ENCODE measurements around the gene CPM. TPM values are rescaled to one million over a fixed set of nuclear protein-coding genes. Genes with fewer than 3 reads are reported as not detected.
A peak's percentile ranks its signal among the peaks of the same experiment; 100 is the strongest.

Gene CPM
- total and polyA plus RNA-seq, 2 of the 4 experiments (the other 2 are of a cell fraction) = 2.0 to 8.8 TPM

DNA sequence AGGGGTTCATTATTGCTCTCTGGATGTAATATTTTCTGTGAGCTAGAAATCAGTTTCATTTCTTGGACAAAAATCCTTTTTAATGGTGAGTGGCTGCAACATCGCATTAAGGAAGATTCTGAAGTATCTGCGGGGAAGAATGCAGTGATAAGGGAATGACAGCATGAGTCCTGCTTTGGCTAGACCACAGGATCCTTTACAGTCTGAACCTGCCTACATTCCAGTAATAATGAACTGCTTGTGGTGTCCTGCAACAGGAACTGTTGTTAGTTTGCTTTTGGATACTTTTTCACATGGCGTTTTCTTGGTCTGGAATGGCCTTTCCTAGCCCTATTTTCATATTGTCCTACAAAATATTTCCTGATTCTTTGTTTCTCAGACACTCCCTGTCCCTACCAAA, 109.3 kb downstream of the CPM start:
- Histone ChIP-seq H2BK15ac (ENCODE audit: low read depth, low read length) (no peak overlapping the region), H3K4me2 (ENCODE audit: low read depth, low read length) (0 out of 2 replicates have a peak overlapping the region, but pooled peaks have one; percentile 32), H3K79me1 (ENCODE audit: low read depth in 1 of 2, low read length in 2 of 2) (peaks cover 32 to 33% of the 10 kb centered on the region in 2 experiments), H3K9me3 (ENCODE audit: control insufficient read depth, insufficient read depth, low read length) (no peaks in the 10 kb centered on the region), H2AFZ (replicated peaks; ENCODE audit: low read length, poor library complexity) (no peak overlapping the region), H3K27me3 (ENCODE audit: control insufficient read depth, insufficient read depth, low read length) (no peaks in the 10 kb centered on the region), H2AK9ac (replicated peaks; ENCODE audit: low read depth, low read length, poor library complexity) (no peak overlapping the region), H3K23ac (ENCODE audit: low read depth, low read length) (no peak overlapping the region; the same call in 1 of the 2 replicates), H4K8ac (ENCODE audit: low read depth in 2 of 2, low read length in 2 of 2) (no peak overlapping the region), H2BK20ac (ENCODE audit: low read depth, low read length) (no peak overlapping the region), H2BK120ac (ENCODE audit: low read depth, low read length) (no peak overlapping the region), H4K20me1 (ENCODE audit: insufficient read depth, low read length) (peaks cover 41% of the 10 kb centered on the region), H3K56ac (ENCODE audit: extremely low read depth, insufficient read depth, low read length) (no peak overlapping the region), H3K9ac (ENCODE audit: low read depth, low read length) (no peak overlapping the region), H3K27ac (ENCODE audit: insufficient read depth, low read length) (no peak overlapping the region), H3K4me3 (ENCODE audit: insufficient read depth, low read depth, low read length) (no peak overlapping the region), H2BK5ac (ENCODE audit: low read depth, low read length, poor library complexity, severe bottlenecking) (no peak overlapping the region), H4K5ac (ENCODE audit: low read depth, low read length) (peak overlapping the region; percentile 37; the same call in 1 of the 2 replicates), H3K18ac (ENCODE audit: low read depth, low read length) (no peak overlapping the region), H3K4me1 (ENCODE audit: control insufficient read depth, insufficient read depth, low read length) (peaks cover 6% of the 10 kb centered on the region; the same call in 1 of the 2 replicates), H3K4ac (ENCODE audit: low read depth, low read length) (no peak overlapping the region), H2AK5ac (ENCODE audit: low read depth, low read length) (no peak overlapping the region), H3K36me3 (ENCODE audit: control insufficient read depth, insufficient read depth, low read length) (peaks cover 50% of the 10 kb centered on the region), H3K14ac (replicated peaks; ENCODE audit: low read depth, low read length) (no peak overlapping the region), H3K9me1 (ENCODE audit: insufficient read depth, low read length) (peaks cover 4% of the 10 kb centered on the region), H4K91ac (ENCODE audit: insufficient read depth, low read depth, low read length) (no peak overlapping the region)
- 100% methylated on average over 2 of the region's 3 CpGs; no CpG with 5 or more reads in 1 of the 2 experiments for WGBS, 2 experiments (ENCODE audit: extremely low coverage in 2 of 2, insufficient read length in 1 of 2)
- peak; percentile 22; the same call in 1 of the 2 replicates for ATAC-seq (ENCODE audit: low read depth)
- ChIA-PET POLR2A (ENCODE audit: unreplicated experiment) (no interaction called here), CTCF (no interaction called here)
- intact Hi-C loops (cut with micrococcal nuclease) (no loop called here), in situ Hi-C loops (cut with MboI; ENCODE audit: low sequenced_read_pairs) (no loop called here), dilution Hi-C loops (cut with HindIII; ENCODE audit: low sequenced_read_pairs, unreplicated experiment) (no loop called here)
- no peak for DNase-seq
- TSS peak; percentile 2 for BruUV-seq (replicated peaks)
- TF ChIP-seq ELK1 (IDR thresholded peaks at IDR 0.05; ENCODE audit: borderline replicate concordance, low read depth, low read length) (no peak), RAD21 (IDR thresholded peaks at IDR 0.05; ENCODE audit: low read length) (no peak), CEBPB (IDR thresholded peaks at IDR 0.05; ENCODE audit: low read depth, low read length) (no peak), SMC3 (IDR thresholded peaks at IDR 0.05; ENCODE audit: low read depth, low read length) (no peak), NFE2L2 (IDR thresholded peaks at IDR 0.05; ENCODE audit: low read depth, low read length) (no peak), USF2 (IDR thresholded peaks at IDR 0.05; ENCODE audit: low read depth, low read length) (no peak), MAFK (IDR thresholded peaks at IDR 0.05; ENCODE audit: low read depth, low read length) (no peak), POLR2A (IDR thresholded peaks at IDR 0.05; ENCODE audit: low read depth, low read length) (no peak), CTCF (conservative IDR thresholded peaks at IDR 0.05; ENCODE audit: low read depth, low read length) (no peak), BHLHE40 (IDR thresholded peaks at IDR 0.05; ENCODE audit: low read depth, low read length) (no peak), MXI1 (IDR thresholded peaks at IDR 0.05; ENCODE audit: borderline replicate concordance, low read depth, low read length) (no peak), RFX5 (IDR thresholded peaks at IDR 0.05; ENCODE audit: low read depth, low read length) (no peak)
